Stimulated activated CD4-positive, alpha-beta T cell treated with anti-CD3 and anti-CD28 coated beads, Interleukin-4, amount 100 ng/mL, for 4 hours (primary cell): Measurements from ENCODE around the gene USP54.
A peak's percentile ranks its signal among the peaks of the same experiment; 100 is the strongest.
"Not testable (repeated sequence)": the region's sequence is repeated elsewhere in the genome, so short reads cannot be mapped to it uniquely, and the experiment has no call there.

Source experiments
- DNase-seq, 2 experiments: peaks; one replicate each; pipeline ENCODE4 v3.0.0-alpha.2; 2020

Gene USP54, protein sequence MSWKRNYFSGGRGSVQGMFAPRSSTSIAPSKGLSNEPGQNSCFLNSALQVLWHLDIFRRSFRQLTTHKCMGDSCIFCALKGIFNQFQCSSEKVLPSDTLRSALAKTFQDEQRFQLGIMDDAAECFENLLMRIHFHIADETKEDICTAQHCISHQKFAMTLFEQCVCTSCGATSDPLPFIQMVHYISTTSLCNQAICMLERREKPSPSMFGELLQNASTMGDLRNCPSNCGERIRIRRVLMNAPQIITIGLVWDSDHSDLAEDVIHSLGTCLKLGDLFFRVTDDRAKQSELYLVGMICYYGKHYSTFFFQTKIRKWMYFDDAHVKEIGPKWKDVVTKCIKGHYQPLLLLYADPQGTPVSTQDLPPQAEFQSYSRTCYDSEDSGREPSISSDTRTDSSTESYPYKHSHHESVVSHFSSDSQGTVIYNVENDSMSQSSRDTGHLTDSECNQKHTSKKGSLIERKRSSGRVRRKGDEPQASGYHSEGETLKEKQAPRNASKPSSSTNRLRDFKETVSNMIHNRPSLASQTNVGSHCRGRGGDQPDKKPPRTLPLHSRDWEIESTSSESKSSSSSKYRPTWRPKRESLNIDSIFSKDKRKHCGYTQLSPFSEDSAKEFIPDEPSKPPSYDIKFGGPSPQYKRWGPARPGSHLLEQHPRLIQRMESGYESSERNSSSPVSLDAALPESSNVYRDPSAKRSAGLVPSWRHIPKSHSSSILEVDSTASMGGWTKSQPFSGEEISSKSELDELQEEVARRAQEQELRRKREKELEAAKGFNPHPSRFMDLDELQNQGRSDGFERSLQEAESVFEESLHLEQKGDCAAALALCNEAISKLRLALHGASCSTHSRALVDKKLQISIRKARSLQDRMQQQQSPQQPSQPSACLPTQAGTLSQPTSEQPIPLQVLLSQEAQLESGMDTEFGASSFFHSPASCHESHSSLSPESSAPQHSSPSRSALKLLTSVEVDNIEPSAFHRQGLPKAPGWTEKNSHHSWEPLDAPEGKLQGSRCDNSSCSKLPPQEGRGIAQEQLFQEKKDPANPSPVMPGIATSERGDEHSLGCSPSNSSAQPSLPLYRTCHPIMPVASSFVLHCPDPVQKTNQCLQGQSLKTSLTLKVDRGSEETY (N-terminal part only)

DNA sequence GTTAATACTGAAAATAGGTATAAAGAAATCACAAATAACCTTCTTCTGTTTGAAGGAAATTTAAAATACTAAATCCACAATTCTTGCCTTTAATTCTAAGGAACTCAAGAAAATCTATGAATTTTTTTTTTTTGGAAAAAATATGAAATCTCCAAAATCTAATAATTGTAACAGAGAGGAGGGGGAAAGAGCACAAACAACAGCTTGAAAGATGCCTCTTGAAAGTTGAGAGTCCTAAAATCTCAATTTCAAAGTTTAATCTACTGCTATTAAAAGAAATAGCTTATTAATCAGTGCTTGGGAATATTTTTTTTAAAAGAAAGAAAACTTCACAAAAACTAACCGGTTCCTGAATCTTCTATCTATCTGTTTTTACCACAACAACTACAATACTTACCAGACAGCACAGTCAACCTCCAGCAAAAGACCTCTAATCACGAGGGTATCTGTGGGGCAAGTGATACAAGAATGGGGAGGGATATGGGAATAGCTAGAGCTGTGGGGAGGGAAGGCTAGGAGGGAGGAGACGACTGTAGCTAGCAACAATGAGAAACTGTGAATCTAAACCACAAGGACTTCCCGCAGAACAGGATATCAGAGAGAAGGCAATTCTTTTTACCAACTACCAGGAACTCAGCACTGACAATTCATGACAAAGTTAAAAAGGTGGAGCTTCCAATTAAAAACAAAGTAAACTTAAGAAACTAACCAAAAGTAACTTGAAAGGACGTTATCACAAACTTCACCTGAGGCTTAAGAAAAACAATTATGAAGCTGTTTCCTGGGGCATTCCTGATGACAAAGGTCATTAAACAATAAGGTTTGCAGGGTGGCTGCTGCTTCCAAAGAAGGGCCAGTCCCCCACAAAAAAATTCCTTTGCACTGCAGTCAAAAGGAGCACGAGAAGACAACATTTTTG, at the start of gene USP54:
Gene USP54, minus strand, starts transcription at position 462 of the 919 bp plus-strand sequence. CDS start 15,684 bp downstream, outside the sequence.
- DNase-seq, result no peak

- DNase-seq, result no peak
These were observed 48.1 kb upstream of the USP54 start for GRCh38 chr10:73639286-73639685.

- no peak for DNase-seq
These were observed 44.6 kb upstream of the USP54 start for GRCh38 chr10:73635781-73636180.

DNA sequence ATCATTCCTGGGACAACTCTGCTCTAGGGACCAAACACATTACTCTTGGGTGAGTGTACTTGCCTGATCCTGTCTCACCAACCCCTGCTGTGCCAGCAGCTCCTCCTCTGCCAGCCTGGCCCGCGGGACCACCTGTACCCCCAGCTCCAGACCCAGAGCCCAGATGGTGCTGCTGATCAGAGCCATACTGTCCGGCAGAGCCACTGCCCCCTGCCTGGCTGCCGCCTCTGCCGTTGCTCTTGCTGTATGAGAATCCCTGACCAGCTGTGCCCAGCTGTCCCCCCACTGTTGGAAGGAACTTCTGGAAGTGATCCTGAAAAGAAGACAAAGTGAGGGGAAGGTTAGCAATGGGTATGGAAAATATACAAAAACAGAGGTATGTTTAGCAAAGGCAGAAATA, 43.3 kb upstream of the USP54 start:
- no peak for DNase-seq

DNA sequence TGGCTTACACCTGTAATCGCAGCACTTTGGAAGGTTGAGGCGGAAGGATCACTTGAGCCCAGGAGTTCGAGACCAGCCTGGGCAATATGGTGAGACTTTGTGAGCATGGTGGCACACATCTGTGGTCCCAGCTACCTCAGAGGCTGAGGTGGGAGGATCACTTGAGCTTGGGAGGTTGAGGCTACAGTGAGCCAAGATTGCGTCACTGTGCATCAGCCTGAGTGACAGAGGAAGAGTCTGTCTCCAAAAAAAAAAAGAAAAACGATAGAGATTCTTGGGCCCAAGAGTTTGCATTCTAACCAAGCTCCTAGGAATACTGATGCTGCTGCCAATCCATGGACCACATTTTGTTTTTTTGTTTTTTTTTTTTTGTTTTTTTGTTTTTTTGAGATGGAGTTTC, 38.0 kb upstream of the USP54 start:
- DNase-seq, result no peak

DNA sequence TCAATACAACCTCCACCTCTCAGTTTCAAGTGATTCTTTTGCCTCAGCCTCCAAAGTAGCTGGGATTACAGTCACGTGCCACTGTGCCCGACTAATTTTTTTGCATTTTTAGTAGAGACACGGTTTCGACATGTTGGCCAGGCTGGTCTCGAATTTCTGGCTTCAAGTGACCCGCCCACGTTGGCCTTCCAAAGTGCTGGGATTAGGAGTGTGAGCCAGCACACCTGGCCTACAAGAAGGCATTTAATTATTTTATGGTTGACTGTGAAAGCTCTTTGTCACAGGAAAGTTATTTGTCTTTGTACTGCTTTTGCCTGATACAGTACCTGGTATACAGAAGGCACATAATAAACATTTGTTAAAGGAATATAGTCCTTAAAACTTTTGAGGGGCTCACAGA, 37.3 kb upstream of the USP54 start:
- DNase-seq, result no peak

GRCh38 chr10:73627300-73627699, 36.2 kb upstream of the USP54 start:
- no peak for DNase-seq

DNA sequence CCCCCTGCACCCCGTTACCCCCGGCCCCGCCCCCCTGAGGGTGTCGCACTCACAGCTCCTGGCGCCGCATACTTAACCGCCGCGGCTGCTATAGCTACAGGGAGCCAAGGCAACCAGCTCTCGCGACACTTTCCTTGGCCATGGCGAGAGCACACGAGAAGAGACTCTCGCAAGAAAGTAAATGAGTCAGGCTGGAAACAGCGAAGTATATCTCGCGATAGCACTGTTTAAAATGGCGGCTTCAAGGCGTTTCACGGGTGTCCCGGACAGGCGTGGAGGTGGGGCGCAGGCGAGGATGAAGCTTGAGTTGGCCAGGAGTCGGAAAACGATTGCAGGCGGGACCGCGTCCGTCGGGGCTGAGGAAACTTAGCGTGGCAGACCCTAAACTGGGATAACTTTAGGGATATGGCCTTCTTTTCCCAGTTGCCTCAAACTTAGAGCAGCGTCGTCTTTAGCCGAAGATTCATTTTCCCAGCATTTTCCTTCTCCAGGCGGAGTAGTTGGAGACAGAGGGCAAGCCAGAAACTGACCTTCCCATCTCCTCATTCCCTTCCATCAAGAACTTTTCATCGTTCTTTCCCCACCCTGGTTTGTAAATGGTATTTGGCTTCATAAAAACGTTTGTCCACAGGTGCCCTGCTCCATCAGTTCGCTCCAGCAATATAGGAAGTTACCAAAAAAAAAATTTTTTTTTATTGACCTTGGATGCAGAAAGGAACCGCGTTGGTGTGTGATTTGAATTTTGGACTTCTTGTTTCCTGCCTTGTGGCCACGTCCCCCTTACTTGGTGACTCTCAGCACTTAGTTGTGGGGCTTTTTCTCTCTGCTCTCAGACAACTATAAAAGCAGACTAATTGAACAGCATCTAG, 35.0 kb upstream of the USP54 start:
- DNase-seq, result peak; percentile 84 to 94

DNA sequence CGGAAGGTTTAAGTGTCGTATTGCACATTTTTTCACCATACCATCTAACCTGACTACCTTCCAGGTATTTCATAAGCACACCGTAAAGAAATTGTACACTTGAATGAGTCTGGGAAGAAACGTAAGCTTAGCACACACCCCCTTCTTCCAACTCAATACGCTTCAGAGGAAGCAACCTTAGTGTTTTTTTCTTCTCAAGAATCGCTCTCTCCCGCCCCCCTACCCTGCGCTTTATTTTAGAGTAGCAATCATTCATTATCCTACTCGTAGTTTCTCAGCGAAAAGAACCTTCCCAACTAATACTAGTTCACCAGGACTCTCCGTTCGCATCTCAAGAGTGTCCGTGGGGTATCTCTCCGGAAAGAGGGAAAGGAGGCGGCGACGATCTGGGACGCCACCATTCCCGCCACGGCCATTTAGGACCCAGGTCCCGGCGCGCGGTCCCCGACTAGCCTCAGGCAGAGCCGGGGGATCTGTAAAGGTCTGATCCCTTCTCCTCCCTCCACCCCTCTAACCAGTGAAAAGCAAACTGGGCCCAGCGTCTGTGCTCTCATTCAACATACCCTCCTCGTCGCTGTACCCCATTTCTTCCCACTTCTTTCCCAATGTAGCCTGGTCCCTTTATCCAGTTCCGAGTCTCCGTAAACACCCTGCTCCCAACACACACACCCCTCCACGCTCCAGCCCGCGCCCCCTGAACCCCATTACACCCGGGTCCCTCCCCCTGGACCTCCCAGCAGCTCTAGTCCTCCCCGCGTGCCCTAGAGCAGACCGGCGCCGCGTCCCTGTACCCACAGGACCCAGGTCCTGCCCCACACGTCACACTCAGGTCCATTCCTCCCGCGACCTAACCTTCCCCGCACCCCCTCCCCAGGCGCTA, 34.1 kb upstream of the USP54 start:
- no peak for DNase-seq

DNA sequence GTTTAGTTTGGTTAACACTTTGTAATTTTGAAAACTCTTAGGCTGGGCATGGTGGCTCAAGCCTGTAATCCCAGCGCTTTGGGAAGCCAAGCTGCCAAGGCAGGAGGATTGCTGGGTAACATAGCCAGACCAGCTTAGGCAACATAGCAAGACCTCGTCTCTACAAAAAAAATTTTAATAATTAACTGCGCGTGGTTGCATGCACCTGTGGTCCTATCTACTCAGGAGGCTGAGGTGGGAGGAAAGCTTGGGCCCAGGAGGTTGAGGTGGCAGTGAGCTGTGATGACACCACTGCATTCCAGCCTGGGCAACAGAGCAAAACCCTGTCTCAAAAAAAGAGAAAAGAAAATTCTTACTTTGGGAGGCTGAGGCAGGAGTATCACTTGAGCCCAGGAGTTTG, 31.9 kb upstream of the USP54 start:
- DNase-seq, result no peak

DNA sequence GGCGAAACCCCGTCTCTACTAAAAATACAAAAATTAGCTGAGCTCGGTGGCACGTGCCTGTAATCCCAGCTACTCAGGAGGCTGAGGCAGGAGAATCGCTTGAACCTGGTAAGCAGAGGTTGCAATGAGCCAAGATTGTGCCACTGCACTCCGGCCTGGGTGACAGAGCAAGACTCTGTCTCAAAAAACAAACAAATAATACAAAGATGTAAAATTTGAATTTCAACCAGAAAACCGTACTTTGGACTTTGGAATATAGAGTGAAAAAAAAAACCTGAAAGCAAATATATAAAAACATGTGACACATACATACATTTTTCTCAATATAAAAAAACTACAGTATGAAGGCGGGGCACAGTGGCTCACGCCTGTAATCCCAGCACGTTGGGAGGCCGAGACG, 29.8 kb upstream of the USP54 start:
- not testable (repeated sequence) for DNase-seq

DNA sequence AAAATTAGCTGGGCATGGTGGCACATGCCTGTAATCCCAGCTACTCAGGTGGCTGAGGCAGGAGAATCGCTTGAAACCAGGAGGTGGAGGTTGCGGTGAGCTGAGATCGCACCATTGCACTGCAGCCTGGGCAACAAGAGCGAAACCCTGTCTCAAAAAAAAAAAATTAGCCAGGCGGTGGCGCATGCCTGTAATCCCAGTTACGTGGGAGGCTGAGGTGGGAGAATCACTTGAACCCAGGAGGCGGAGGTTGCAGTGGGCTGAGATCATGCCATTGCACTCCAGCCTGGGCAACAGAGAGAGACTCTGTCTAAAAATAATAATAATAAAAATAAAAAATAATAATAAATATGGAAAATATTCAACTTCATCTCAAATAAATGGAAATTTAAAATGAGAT, 26.0 kb upstream of the USP54 start:
- not testable (repeated sequence) for DNase-seq

DNA sequence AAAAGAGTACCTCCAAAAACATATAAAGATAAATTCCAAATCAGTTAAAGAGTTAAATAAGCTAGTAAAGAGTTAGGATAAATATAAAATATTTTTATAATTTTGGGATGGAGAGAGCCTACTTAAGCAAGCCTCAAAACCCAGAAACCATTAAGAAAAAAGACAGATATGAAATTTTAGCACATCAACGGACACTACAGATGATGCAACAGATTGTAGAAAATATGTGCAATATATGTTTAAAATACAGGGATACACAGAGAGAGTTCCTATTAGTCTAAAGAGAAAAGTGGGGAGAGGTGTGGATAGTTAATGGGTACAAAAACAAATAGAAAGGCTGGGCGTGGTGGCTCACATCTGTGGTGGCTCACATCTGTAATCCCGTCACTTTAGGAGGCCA, 23.6 kb upstream of the USP54 start:
- no peak for DNase-seq

- DNase-seq, result no peak
These were observed 18.0 kb upstream of the USP54 start for GRCh38 chr10:73609116-73609515.

DNA sequence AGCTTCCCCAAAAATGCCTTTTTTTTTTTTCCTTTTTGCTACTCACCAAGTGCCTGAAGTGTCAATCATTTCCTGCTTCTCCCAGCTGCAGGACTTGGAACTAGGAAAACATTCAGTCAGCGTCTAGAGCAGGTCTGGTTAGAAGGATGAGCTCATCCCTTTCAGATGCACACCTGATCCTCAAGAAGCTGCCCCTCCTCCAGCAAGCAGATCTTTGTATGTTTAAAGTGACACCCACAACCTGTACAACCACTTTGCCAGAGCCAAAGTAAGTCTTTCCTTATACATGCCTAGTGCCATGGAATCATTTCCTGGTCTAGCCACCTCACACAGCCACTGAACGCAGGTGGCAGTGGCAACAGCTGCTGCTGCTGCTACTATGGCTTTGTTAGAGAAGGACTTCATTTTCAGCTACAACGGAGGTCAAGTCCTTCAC, 10.4 kb upstream of the USP54 start:
- no peak for DNase-seq

- no peak for DNase-seq
These were observed 6.2 kb upstream of the USP54 start for GRCh38 chr10:73597346-73597745.

DNA sequence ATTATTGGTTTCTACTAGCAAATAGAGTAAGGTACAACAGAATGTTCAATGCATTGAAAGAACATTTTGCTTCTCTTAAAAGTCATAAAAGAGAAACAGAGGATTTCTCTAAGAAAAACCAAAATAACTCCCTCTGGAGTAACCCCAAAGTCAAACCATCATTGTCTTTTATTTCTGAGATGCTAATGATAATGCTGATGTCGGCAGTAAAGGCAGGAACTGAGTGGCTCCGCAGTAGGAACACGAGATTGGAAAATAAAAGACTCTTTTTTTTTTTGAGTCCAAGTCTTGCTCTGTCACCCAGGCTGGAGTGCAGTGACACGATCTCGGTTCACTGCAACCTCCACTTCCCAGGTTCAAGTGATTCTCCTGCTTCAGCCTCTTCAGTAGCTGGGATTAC, 2.7 kb upstream of the USP54 start:
- no peak for DNase-seq

DNA sequence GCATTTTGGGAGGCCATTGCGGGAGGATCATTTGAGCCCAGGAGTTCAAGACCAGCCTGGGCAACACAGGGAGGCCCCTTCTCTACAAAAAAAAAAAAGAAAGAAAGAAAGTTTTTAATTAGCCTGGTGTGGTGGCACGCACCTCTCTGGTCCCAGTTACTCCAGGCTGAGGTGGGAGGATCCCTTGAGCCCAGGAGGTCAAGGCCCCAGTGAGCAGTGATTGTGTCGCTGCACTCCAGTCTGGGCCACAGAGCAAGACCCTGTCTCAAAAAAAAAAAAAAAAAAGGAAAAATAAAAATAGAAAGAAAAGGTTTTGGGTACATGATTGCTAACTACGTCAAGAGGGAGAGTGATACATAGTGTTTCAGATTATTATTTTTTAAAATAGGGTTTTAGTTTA, 2.0 kb upstream of the USP54 start:
- DNase-seq, result no peak

- DNase-seq, result no peak
These were observed 975 bp upstream of the USP54 start for GRCh38 chr10:73591935-73592699.
